OCI-LY7 (cell line): ENCODE measurements around the gene ADPGK. TPM values are rescaled to one million over a fixed set of nuclear protein-coding genes. Genes with fewer than 3 reads are reported as not detected.
"Not testable (repeated sequence)": the region's sequence is repeated elsewhere in the genome, so short reads cannot be mapped to it uniquely, and the experiment has no call there.

Experiments
- BruUV-seq: library from RNA; stranded (reverse); fragments of 400-500 nt; replicated peaks from 2 replicates; lab custom pipeline; 2021; lab: Mats Ljungman, UMichigan
- CTCF ChIA-PET: fragments of 300-600 bp; sonication (Branson Sonifier 250); formaldehyde crosslinking; loops from one replicate; lab custom pipeline; 2022; ENCODE audit warnings: antibody characterized with exemption; ENCODE audit not compliant: unreplicated experiment; lab: Charles Lee
- POLR2A ChIA-PET: fragments of 300-600 bp; sonication (Branson Sonifier 250); formaldehyde crosslinking; loops from one replicate; lab custom pipeline; 2022; ENCODE audit warnings: antibody characterized with exemption; lab: Charles Lee
- DNase-seq: peaks from one replicate; pipeline ENCODE4 v3.0.0-alpha.2; 2015; ENCODE audit warnings: low spot score
- H2AFZ ChIP-seq: fragments of 200-600 bp; sonication (generic), shearing (Covaris generic); 2 replicates; pipeline ENCODE4 v1.6.1; 2014; ENCODE audit warnings: mild to moderate bottlenecking, antibody characterized with exemption, low read length, moderate library complexity
- H3K27ac ChIP-seq: fragments of 200-600 bp; sonication (generic); 2 replicates; pipeline ENCODE4 v1.5.1; 2014; ENCODE audit warnings: mixed run types, low read depth, mild to moderate bottlenecking, moderate library complexity, low read length, inconsistent platforms; ENCODE audit not compliant: poor library complexity, severe bottlenecking
- H3K36me3 ChIP-seq: fragments of 200-600 bp; sonication (generic); 2 replicates; pipeline ENCODE4 v1.6.1; 2014; ENCODE audit warnings: mild to moderate bottlenecking, antibody characterized with exemption, low read length, moderate library complexity, mixed read lengths; ENCODE audit not compliant: insufficient read depth
- H3K4me1 ChIP-seq: fragments of 200-600 bp; sonication (generic); 2 replicates; pipeline ENCODE4 v1.5.1; 2014; ENCODE audit warnings: mild to moderate bottlenecking, low read length; ENCODE audit not compliant: insufficient read depth, poor library complexity, severe bottlenecking
- H3K4me2 ChIP-seq: fragments of 200-600 bp; sonication (generic); 2 replicates; pipeline ENCODE4 v1.6.1; 2014; ENCODE audit warnings: mild to moderate bottlenecking, low read length
- H3K4me3 ChIP-seq: fragments of 200-600 bp; sonication (generic); 2 replicates; pipeline ENCODE4 v1.5.1; 2014; ENCODE audit warnings: mild to moderate bottlenecking, low read depth, low read length; ENCODE audit not compliant: poor library complexity, severe bottlenecking
- H3K79me2 ChIP-seq: fragments of 200-600 bp; sonication (generic); 2 replicates; pipeline ENCODE4 v1.6.1; 2016; ENCODE audit warnings: low read depth, mild to moderate bottlenecking, low read length, moderate library complexity, mixed read lengths; ENCODE audit not compliant: insufficient read depth
- H3K9me2 ChIP-seq: fragments of 200-600 bp; sonication (generic); 2 replicates; pipeline ENCODE4 v1.6.1; 2016; ENCODE audit warnings: mild to moderate bottlenecking, low read length, mixed read lengths; ENCODE audit not compliant: insufficient read depth
- H3K9me3 ChIP-seq: fragments of 200-600 bp; sonication (generic); 2 replicates; pipeline ENCODE4 v1.6.1; 2014; ENCODE audit warnings: mild to moderate bottlenecking, mixed run types, low read length, mixed read lengths
- H4K20me1 ChIP-seq: fragments of 200-600 bp; sonication (generic); 2 replicates; pipeline ENCODE4 v1.6.1; 2014; ENCODE audit warnings: mild to moderate bottlenecking, antibody characterized with exemption, low read length, moderate library complexity, mixed read lengths; ENCODE audit not compliant: insufficient read depth
- CTCF ChIP-seq: fragments of 200-600 bp; sonication (generic); conservative IDR thresholded peaks from 2 replicates; pipeline ENCODE4 v1.5.1; 2014; ENCODE audit warnings: mild to moderate bottlenecking, antibody characterized with exemption, low read length, moderate library complexity, mixed read lengths
- EZH2phosphoT487 ChIP-seq: fragments of 200-600 bp; sonication (generic); IDR thresholded peaks from 2 replicates; pipeline ENCODE4 v1.6.1; 2018; ENCODE audit warnings: low read depth, borderline replicate concordance, mild to moderate bottlenecking, mixed run types, antibody characterized with exemption, low read length, moderate library complexity, mixed read lengths
- intact Hi-C: fragments of 100-400 bp; cut with micrococcal nuclease; formaldehyde crosslinking; loops from one replicate; pipeline ENCODE4 v1.10.0; 2022; ENCODE audit not compliant: unreplicated experiment
- total RNA-seq, 2 experiments: library from RNA; depleted of rRNA in 1 of 2; stranded (reverse); fragments of >200 nt in 1 of 2; shearing (Covaris generic) in 1 of 2; gene quantifications; 2 replicates each; pipeline ENCODE4 v1.2.3, GENCODE V29; 2014 to 2022

Gene ADPGK
- total RNA-seq, 2 experiments from 2014 or later: 74.9 to 86.8 TPM

- no peak for DNase-seq
- Histone ChIP-seq H3K36me3 (no peaks in the 10 kb centered on the region), H4K20me1 (no peaks in the 10 kb centered on the region), H3K4me3 (no peak overlapping the region), H3K9me2 (no peaks in the 10 kb centered on the region), H2AFZ (no peak overlapping the region), H3K4me1 (no peaks in the 10 kb centered on the region), H3K27ac (no peak overlapping the region), H3K9me3 (no peaks in the 10 kb centered on the region), H3K79me2 (no peaks in the 10 kb centered on the region), H3K4me2 (no peak overlapping the region)
- POLR2A ChIA-PET: no interaction called here
- intact Hi-C loops: no loop called here
- CTCF ChIA-PET: no interaction called here
- TF ChIP-seq EZH2phosphoT487 (no peak), CTCF (no peak)
- no TSS peak for BruUV-seq
Observed at GRCh38 chr15:72813345-72814004, 29.9 kb upstream of the ADPGK start.

- intact Hi-C loops: no loop called here
- H3K9me3 ChIP-seq: no peaks in the 10 kb centered on the region
- no peaks in the 10 kb centered on the region for H3K4me1 ChIP-seq
- ChIA-PET CTCF (no interaction called here), POLR2A (no interaction called here)
- no peak for DNase-seq
- no TSS peak for BruUV-seq
- no peaks in the 10 kb centered on the region for H3K79me2 ChIP-seq
- H2AFZ ChIP-seq: no peak overlapping the region
- H3K36me3 ChIP-seq: no peaks in the 10 kb centered on the region
- TF ChIP-seq EZH2phosphoT487 (no peak), CTCF (no peak)
- no peak overlapping the region for H3K27ac ChIP-seq
- H3K4me3 ChIP-seq: no peak overlapping the region
- H3K9me2 ChIP-seq: no peaks in the 10 kb centered on the region
- no peaks in the 10 kb centered on the region for H4K20me1 ChIP-seq
- no peak overlapping the region for H3K4me2 ChIP-seq
Observed at GRCh38 chr15:72809329-72809728, 25.8 kb upstream of the ADPGK start.

GRCh38 chr15:72807346-72807745, 23.8 kb upstream of the ADPGK start:
- H3K36me3 ChIP-seq, H3K9me2 ChIP-seq, H3K4me2 ChIP-seq, H2AFZ ChIP-seq, BruUV-seq, H4K20me1 ChIP-seq, H3K79me2 ChIP-seq, H3K4me3 ChIP-seq, H3K27ac ChIP-seq, intact Hi-C loops, H3K9me3 ChIP-seq, H3K4me1 ChIP-seq, POLR2A ChIA-PET, CTCF ChIA-PET, DNase-seq: not testable (repeated sequence)
